Neural cell (in vitro differentiated cells): ENCODE results near the gene NFATC3. TPM values are rescaled to one million over a fixed set of nuclear protein-coding genes. Genes with fewer than 3 reads are reported as not detected.
"Not testable (repeated sequence)": the region's sequence is repeated elsewhere in the genome, so short reads cannot be mapped to it uniquely, and the experiment has no call there.

Experiments
- H2AFZ ChIP-seq: fragments of 200-600, 300-800 bp; sonication (generic), shearing (Covaris generic); 2 replicates; pipeline ENCODE4 v1.6.0; 2014; ENCODE audit warnings: low read depth, mild to moderate bottlenecking, antibody characterized with exemption, low read length, moderate library complexity
- H3F3A ChIP-seq: fragments of 200-600 bp; shearing (Covaris generic); 2 replicates; pipeline ENCODE4 v1.6.1; 2016; ENCODE audit warnings: mild to moderate bottlenecking, moderate library complexity, mixed read lengths, antibody characterized with exemption, low read length; ENCODE audit not compliant: insufficient read depth, poor library complexity, severe bottlenecking
- H3K27ac ChIP-seq: fragments of 200-600, 300-800 bp; sonication (generic), shearing (Covaris generic); 2 replicates; pipeline ENCODE4 v1.5.1; 2014; ENCODE audit warnings: mild to moderate bottlenecking, low read length, moderate library complexity
- H3K27me3 ChIP-seq: fragments of 300-800, 200-600 bp; sonication (generic), shearing (Covaris generic); 2 replicates; pipeline ENCODE4 v1.6.0; 2014; ENCODE audit warnings: mild to moderate bottlenecking, low read depth, low read length, moderate library complexity; ENCODE audit not compliant: insufficient read depth
- H3K36me3 ChIP-seq: fragments of 300-800, 200-600 bp; sonication (generic), shearing (Covaris generic); 2 replicates; pipeline ENCODE4 v1.5.1; 2014; ENCODE audit warnings: mild to moderate bottlenecking, antibody characterized with exemption, low read length, moderate library complexity; ENCODE audit not compliant: insufficient read depth
- H3K4me2 ChIP-seq: fragments of 300-800, 200-600 bp; sonication (generic), shearing (Covaris generic); 2 replicates; pipeline ENCODE4 v1.6.0; 2014; ENCODE audit warnings: mild to moderate bottlenecking, low read length
- H3K4me3 ChIP-seq: fragments of 300-800, 200-600 bp; sonication (generic), shearing (Covaris generic); 2 replicates; pipeline ENCODE4 v1.5.1; 2014; ENCODE audit warnings: mild to moderate bottlenecking, low read length, moderate library complexity
- H3K79me2 ChIP-seq: fragments of 200-600 bp; shearing (Covaris generic); replicated peaks from 2 replicates; pipeline ENCODE4 v1.6.0; 2014; ENCODE audit warnings: mild to moderate bottlenecking, low read length, moderate library complexity; ENCODE audit not compliant: insufficient read depth
- H3K9ac ChIP-seq: fragments of 300-800, 200-600 bp; sonication (generic), shearing (Covaris generic); 2 replicates; pipeline ENCODE4 v1.6.1; 2016; ENCODE audit warnings: mild to moderate bottlenecking, low read length, mixed read lengths
- H3K9me2 ChIP-seq: fragments of 200-600 bp; shearing (Covaris generic); 2 replicates; pipeline ENCODE4 v1.6.1; 2016; ENCODE audit warnings: mild to moderate bottlenecking, low read length, mixed read lengths; ENCODE audit not compliant: insufficient read depth
- H3K9me3 ChIP-seq: fragments of 200-600, 300-800 bp; sonication (generic), shearing (Covaris generic); 2 replicates; pipeline ENCODE4 v1.6.1; 2016; ENCODE audit warnings: mild to moderate bottlenecking, mixed run types, low read length, moderate library complexity, mixed read lengths
- H4K20me1 ChIP-seq: fragments of 200-600 bp; shearing (Covaris generic); 2 replicates; pipeline ENCODE4 v1.6.1; 2016; ENCODE audit warnings: mild to moderate bottlenecking, mixed run types; ENCODE audit not compliant: insufficient read depth
- CTCF ChIP-seq: fragments of 450-650 bp; IDR thresholded peaks from 2 replicates; pipeline ENCODE4 v1.5.1; 2014; ENCODE audit warnings: antibody characterized with exemption, mild to moderate bottlenecking, moderate library complexity; ENCODE audit not compliant: poor library complexity, severe bottlenecking
- EP300 ChIP-seq: fragments of 450-650 bp; conservative IDR thresholded peaks from 2 replicates; pipeline ENCODE4 v1.6.1; 2014; ENCODE audit warnings: antibody characterized with exemption, mild to moderate bottlenecking, moderate library complexity; ENCODE audit not compliant: poor library complexity, severe bottlenecking
- EZH2 ChIP-seq: fragments of 200-600, 300-800 bp; shearing (Covaris generic), sonication (generic); IDR thresholded peaks from 2 replicates; pipeline ENCODE4 v1.6.1; 2014; ENCODE audit warnings: antibody characterized with exemption, low read length, borderline replicate concordance, mild to moderate bottlenecking; ENCODE audit not compliant: insufficient read depth, poor library complexity, severe bottlenecking
- MXI1 ChIP-seq: fragments of 450-650 bp; conservative IDR thresholded peaks from 2 replicates; pipeline ENCODE4 v1.6.1; 2014; ENCODE audit warnings: antibody characterized with exemption, mild to moderate bottlenecking; ENCODE audit not compliant: poor library complexity, severe bottlenecking
- POLR2AphosphoS5 ChIP-seq: IDR thresholded peaks from 2 replicates; pipeline ENCODE4 v1.6.1; 2012
- RAD21 ChIP-seq: fragments of 450-650 bp; conservative IDR thresholded peaks from 2 replicates; pipeline ENCODE4 v1.6.1; 2014; ENCODE audit warnings: antibody characterized with exemption, mild to moderate bottlenecking, moderate library complexity
- REST ChIP-seq: IDR thresholded peaks from 2 replicates; pipeline ENCODE4 v1.6.1; 2012; ENCODE audit warnings: borderline replicate concordance
- SMC3 ChIP-seq: fragments of 450-650 bp; conservative IDR thresholded peaks from 2 replicates; pipeline ENCODE4 v1.6.1; 2014; ENCODE audit warnings: antibody characterized with exemption, mild to moderate bottlenecking, moderate library complexity; ENCODE audit not compliant: poor library complexity
- TAF1 ChIP-seq: IDR thresholded peaks from 2 replicates; pipeline ENCODE4 v1.6.1; 2012; ENCODE audit warnings: low read depth
- polyA plus RNA-seq: library from polyadenylated mRNA; depleted of rRNA; stranded (reverse); fragments of >200 nt; gene quantifications from 2 replicates; pipeline ENCODE4 v1.2.3, GENCODE V29; 2014

The NFATC3 gene
- polyA plus RNA-seq, 1 donor from 2014 or later: 6.2 TPM

GRCh38 chr16:68116256-68116867 lies 31.2 kb downstream of the NFATC3 start:
- Histone ChIP-seq H3K4me3 (no peak overlapping the region), H3K79me2 (peaks cover 33% of the 10 kb centered on the region), H3K9ac (no peak overlapping the region), H4K20me1 (no peaks in the 10 kb centered on the region), H3K9me3 (peaks cover 3% of the 10 kb centered on the region), H2AFZ (no peak overlapping the region), H3K4me2 (no peak overlapping the region), H3K9me2 (no peaks in the 10 kb centered on the region), H3F3A (no peaks in the 10 kb centered on the region), H3K36me3 (no peaks in the 10 kb centered on the region), H3K27me3 (no peaks in the 10 kb centered on the region), H3K27ac (no peak overlapping the region)
- no peak for TF ChIP-seq EP300
- TF ChIP-seq MXI1: no peak

GRCh38 chr16:68117884-68118283 lies 32.7 kb downstream of the NFATC3 start:
- no peak overlapping the region for H3K9ac ChIP-seq
- no peaks in the 10 kb centered on the region for H3K9me3 ChIP-seq
- H3F3A ChIP-seq: no peaks in the 10 kb centered on the region
- no peaks in the 10 kb centered on the region for H3K9me2 ChIP-seq
- H3K27me3 ChIP-seq: no peaks in the 10 kb centered on the region
- H2AFZ ChIP-seq: no peak overlapping the region
- H4K20me1 ChIP-seq: no peaks in the 10 kb centered on the region
- no peak overlapping the region for H3K4me3 ChIP-seq
- H3K79me2 ChIP-seq: peaks cover 37% of the 10 kb centered on the region
- TF ChIP-seq EP300 (no peak), EZH2 (no peak), CTCF (no peak), MXI1 (no peak), RAD21 (no peak), REST (no peak), POLR2AphosphoS5 (no peak), TAF1 (no peak), SMC3 (no peak)
- no peaks in the 10 kb centered on the region for H3K36me3 ChIP-seq
- no peak overlapping the region for H3K4me2 ChIP-seq
- no peak overlapping the region for H3K27ac ChIP-seq

- H3K27me3 ChIP-seq, H3F3A ChIP-seq, H3K9me2 ChIP-seq, H3K4me3 ChIP-seq, H3K27ac ChIP-seq, H4K20me1 ChIP-seq, H3K9me3 ChIP-seq, H3K4me2 ChIP-seq, H2AFZ ChIP-seq, H3K36me3 ChIP-seq, H3K9ac ChIP-seq: not testable (repeated sequence)
- peaks cover 28% of the 10 kb centered on the region for H3K79me2 ChIP-seq
Measured at GRCh38 chr16:68118954-68119353, 33.8 kb downstream of the NFATC3 start.

GRCh38 chr16:68120496-68120895 lies 35.3 kb downstream of the NFATC3 start:
- not testable (repeated sequence) for H3K27me3 ChIP-seq, H2AFZ ChIP-seq, H3K9me3 ChIP-seq, H3K9ac ChIP-seq, H4K20me1 ChIP-seq, H3K27ac ChIP-seq, H3K36me3 ChIP-seq, H3K4me2 ChIP-seq, H3K4me3 ChIP-seq, H3K9me2 ChIP-seq, H3F3A ChIP-seq
- peaks cover 19% of the 10 kb centered on the region for H3K79me2 ChIP-seq
